ENCODE data around the gene ACSS2.

The ACSS2 gene

GRCh38 chr20:34951252-34951651, 74.8 kb downstream of the ACSS2 start:
- DNase-seq = no peak

GRCh38 chr20:34951652-34952051, 75.2 kb downstream of the ACSS2 start:
- peak in 1 of 2 experiments; percentile 75 for DNase-seq

- no peak for DNase-seq
Observed at GRCh38 chr20:34952671-34953070, 76.3 kb downstream of the ACSS2 start.

- no peak for DNase-seq
Observed at GRCh38 chr20:34953960-34954359, 77.5 kb downstream of the ACSS2 start.

GRCh38 chr20:34954904-34955230, 78.5 kb downstream of the ACSS2 start:
- DNase-seq = peak in 1 of 2 experiments; percentile 36

- peak; percentile 95 to 98 for DNase-seq
Observed at GRCh38 chr20:34955231-34956040, 79.0 kb downstream of the ACSS2 start, which contains the start of the genes GSS and MYH7B. TSS of gene GSS (minus strand) at chr20:34955806. CDS start at chr20:34951852, 3,954 bp downstream. TSS of gene MYH7B (plus strand) at chr20:34955868. CDS start at chr20:34978006, 22,138 bp downstream.

- DNase-seq = no peak
Observed at GRCh38 chr20:34956041-34956458, 79.6 kb downstream of the ACSS2 start.

- DNase-seq = no peak
Observed at GRCh38 chr20:34956751-34957472, 80.5 kb downstream of the ACSS2 start.

GRCh38 chr20:34964486-34964885, 88.1 kb downstream of the ACSS2 start:
- no peak for DNase-seq

GRCh38 chr20:34965051-34965450, 88.6 kb downstream of the ACSS2 start:
- no peak for DNase-seq

GRCh38 chr20:34967421-34967820, 91.0 kb downstream of the ACSS2 start:
- DNase-seq = no peak

- DNase-seq = no peak
Observed at GRCh38 chr20:34968042-34968775, 91.8 kb downstream of the ACSS2 start.

- no peak for DNase-seq
Observed at GRCh38 chr20:34970193-34970840, 93.9 kb downstream of the ACSS2 start.

GRCh38 chr20:34970846-34971560, 94.6 kb downstream of the ACSS2 start:
- no peak for DNase-seq

- DNase-seq = no peak
Observed at GRCh38 chr20:34971561-34972235, 95.3 kb downstream of the ACSS2 start.

GRCh38 chr20:34974246-34974645, 97.8 kb downstream of the ACSS2 start:
- DNase-seq = no peak

GRCh38 chr20:34976286-34976685, 99.9 kb downstream of the ACSS2 start:
- no peak for DNase-seq

Data from NCI-H446 (cell line).